K562 (cell line): ENCODE data around the gene FILIP1L.

ENCODE experiments used
- AFF4 ChIP-seq: sonication (generic); formaldehyde crosslinking; IDR thresholded peaks from 2 replicates; pipeline ENCODE4 v1.8.0; 2023; ENCODE audit warnings: mild to moderate bottlenecking, missing genetic modification reagents
- EZH2 ChIP-seq: IDR thresholded peaks from 2 replicates; pipeline ENCODE4 v1.6.1; 2012; ENCODE audit warnings: low read depth, mild to moderate bottlenecking, inconsistent platforms, low read length, borderline replicate concordance
- MYC ChIP-seq, 2 experiments: fragments of 250-450 bp in 1 of 2; sonication (Bioruptor Pico) in 1 of 2; IDR thresholded peaks; 2 replicates each; pipeline versions ENCODE4 v1.5.1 to v1.6.1; 2012 to 2021; ENCODE audit warnings: low read depth in 2 of 2, borderline replicate concordance in 1 of 2, improper control_type of control experiment in 1 of 2, low read length in 1 of 2, mild to moderate bottlenecking in 1 of 2, moderate library complexity in 1 of 2
- SP1 ChIP-seq: sonication (generic); formaldehyde crosslinking; IDR thresholded peaks from 2 replicates; pipeline ENCODE4 v1.8.1; 2022; ENCODE audit warnings: mild to moderate bottlenecking, missing genetic modification reagents
- TBL1XR1 ChIP-seq, 2 experiments: IDR thresholded peaks; 2 replicates each; pipeline ENCODE4 v1.6.1; 2012; ENCODE audit warnings: improper control_type of control experiment in 2 of 2, low read length in 2 of 2, mild to moderate bottlenecking in 1 of 2
- ZC3H4 ChIP-seq: sonication (generic); formaldehyde crosslinking; IDR thresholded peaks from 2 replicates; pipeline ENCODE4 v1.9.0; 2021; ENCODE audit warnings: missing genetic modification reagents, borderline replicate concordance
- ZNF239 ChIP-seq: fragments of 250-450 bp; sonication (Bioruptor Pico); IDR thresholded peaks from 2 replicates; pipeline ENCODE4 v1.4.0; 2020; ENCODE audit warnings: mild to moderate bottlenecking
- ZNF699 ChIP-seq: fragments of 250-450 bp; sonication (Bioruptor Pico); IDR thresholded peaks from 2 replicates; pipeline ENCODE4 v1.8.0; 2021; ENCODE audit warnings: mild to moderate bottlenecking, moderate library complexity; ENCODE audit not compliant: insufficient replicate concordance
- TF ChIP-seq, protein P1 (sequence below), 3 experiments: IDR thresholded peaks in 2 of 3; conservative IDR thresholded peaks in 1 of 3; 2 replicates each; pipeline ENCODE4 v1.5.1; 2011 to 2012; ENCODE audit warnings: low read length in 3 of 3, mild to moderate bottlenecking in 3 of 3, control low read depth in 2 of 3, improper control_type of control experiment in 1 of 3, inconsistent platforms in 1 of 3, low read depth in 1 of 3, mixed read lengths in 1 of 3, moderate library complexity in 1 of 3; ENCODE audit not compliant: insufficient read depth in 2 of 3
- TF ChIP-seq, protein P2 (sequence below): sonication (generic); formaldehyde crosslinking; IDR thresholded peaks from 2 replicates; pipeline ENCODE4 v1.8.1; 2023; ENCODE audit warnings: mild to moderate bottlenecking, missing genetic modification reagents

- TF ChIP-seq, protein P1, sequence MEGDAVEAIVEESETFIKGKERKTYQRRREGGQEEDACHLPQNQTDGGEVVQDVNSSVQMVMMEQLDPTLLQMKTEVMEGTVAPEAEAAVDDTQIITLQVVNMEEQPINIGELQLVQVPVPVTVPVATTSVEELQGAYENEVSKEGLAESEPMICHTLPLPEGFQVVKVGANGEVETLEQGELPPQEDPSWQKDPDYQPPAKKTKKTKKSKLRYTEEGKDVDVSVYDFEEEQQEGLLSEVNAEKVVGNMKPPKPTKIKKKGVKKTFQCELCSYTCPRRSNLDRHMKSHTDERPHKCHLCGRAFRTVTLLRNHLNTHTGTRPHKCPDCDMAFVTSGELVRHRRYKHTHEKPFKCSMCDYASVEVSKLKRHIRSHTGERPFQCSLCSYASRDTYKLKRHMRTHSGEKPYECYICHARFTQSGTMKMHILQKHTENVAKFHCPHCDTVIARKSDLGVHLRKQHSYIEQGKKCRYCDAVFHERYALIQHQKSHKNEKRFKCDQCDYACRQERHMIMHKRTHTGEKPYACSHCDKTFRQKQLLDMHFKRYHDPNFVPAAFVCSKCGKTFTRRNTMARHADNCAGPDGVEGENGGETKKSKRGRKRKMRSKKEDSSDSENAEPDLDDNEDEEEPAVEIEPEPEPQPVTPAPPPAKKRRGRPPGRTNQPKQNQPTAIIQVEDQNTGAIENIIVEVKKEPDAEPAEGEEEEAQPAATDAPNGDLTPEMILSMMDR (IDR thresholded peaks at IDR 0.05 in 2 of 3, conservative IDR thresholded peaks at IDR 0.05 in 1 of 3; ENCODE audit: insufficient read depth in 2 of 3, low read depth in 1 of 3, low read length in 3 of 3): no peak
- TF ChIP-seq SP1 (CRISPR knock-in tag) (no peak), TBL1XR1 (IDR thresholded peaks at IDR 0.05; ENCODE audit: low read length in 2 of 2) (no peak), ZC3H4 (CRISPR knock-in tag) (no peak), AFF4 (CRISPR knock-in tag) (no peak), MYC (IDR thresholded peaks at IDR 0.05; ENCODE audit: low read depth, low read length) (no peak), MYC (CRISPR knock-in tag; IDR thresholded peaks at IDR 0.05; ENCODE audit: borderline replicate concordance, low read depth) (no peak), ZNF239 (CRISPR knock-in tag) (no peak), ZNF699 (CRISPR knock-in tag) (no peak), EZH2 (no peak)
- TF ChIP-seq, protein P2, sequence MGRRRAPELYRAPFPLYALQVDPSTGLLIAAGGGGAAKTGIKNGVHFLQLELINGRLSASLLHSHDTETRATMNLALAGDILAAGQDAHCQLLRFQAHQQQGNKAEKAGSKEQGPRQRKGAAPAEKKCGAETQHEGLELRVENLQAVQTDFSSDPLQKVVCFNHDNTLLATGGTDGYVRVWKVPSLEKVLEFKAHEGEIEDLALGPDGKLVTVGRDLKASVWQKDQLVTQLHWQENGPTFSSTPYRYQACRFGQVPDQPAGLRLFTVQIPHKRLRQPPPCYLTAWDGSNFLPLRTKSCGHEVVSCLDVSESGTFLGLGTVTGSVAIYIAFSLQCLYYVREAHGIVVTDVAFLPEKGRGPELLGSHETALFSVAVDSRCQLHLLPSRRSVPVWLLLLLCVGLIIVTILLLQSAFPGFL (CRISPR knock-in tag): no peak
Measured at GRCh38 chr3:99970198-99970597, 144.1 kb downstream of the FILIP1L start.
